Memory B cell (primary cell): ENCODE results near the gene IPO5.
"Not testable (repeated sequence)": the region's sequence is repeated elsewhere in the genome, so short reads cannot be mapped to it uniquely, and the experiment has no call there.

Experiments used
- ATAC-seq: fragments of 150-1000 bp; cut with Tn5 transposase; 2 replicates; pipeline ENCODE4 v1.10.0; 2021; ENCODE audit warnings: low read depth, mild to moderate bottlenecking, moderate library complexity
- DNase-seq, 2 donors: peaks; one replicate each; pipeline ENCODE4 v3.0.0; 2022; ENCODE audit warnings: low spot score in 2 of 2
- H3K27ac Mint-ChIP-seq: one replicate; pipeline ENCODE4 v1.8.0; 2022; ENCODE audit warnings: mild to moderate bottlenecking, moderate library complexity, mixed read lengths
- H3K27me3 Mint-ChIP-seq: one replicate; pipeline ENCODE4 v1.8.0; 2022; ENCODE audit warnings: mixed read lengths
- H3K36me3 Mint-ChIP-seq: one replicate; pipeline ENCODE4 v1.8.0; 2022; ENCODE audit warnings: mild to moderate bottlenecking, mixed read lengths
- H3K4me1 Mint-ChIP-seq: one replicate; pipeline ENCODE4 v1.8.0; 2022; ENCODE audit warnings: mixed read lengths
- H3K4me3 Mint-ChIP-seq: one replicate; pipeline ENCODE4 v1.8.0; 2022; ENCODE audit warnings: mild to moderate bottlenecking, moderate library complexity, mixed read lengths
- H3K9me3 Mint-ChIP-seq: one replicate; pipeline ENCODE4 v1.8.0; 2022; ENCODE audit warnings: mixed read lengths

Gene IPO5

DNA sequence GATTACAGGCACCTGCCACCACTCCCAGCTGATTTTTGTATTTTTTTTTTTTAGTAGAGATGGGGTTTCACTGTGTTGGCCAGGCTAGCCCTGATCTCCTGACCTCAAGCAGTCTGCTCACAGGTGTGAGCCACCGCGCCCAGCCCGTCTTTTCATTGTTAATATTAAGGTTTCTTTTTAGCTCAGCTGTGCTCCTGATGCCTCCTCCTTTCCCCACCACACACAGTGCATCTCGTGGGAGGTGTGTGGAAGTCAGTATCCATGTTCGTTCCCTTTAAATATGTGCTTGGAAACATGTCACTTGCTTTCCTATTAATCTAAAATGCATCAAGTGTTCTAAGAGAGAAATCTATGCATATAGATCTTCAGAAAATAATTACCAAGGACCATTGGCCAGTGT, 53.5 kb downstream of the IPO5 start:
- no peak for DNase-seq
- no peaks in the 10 kb centered on the region for H3K9me3 Mint-ChIP-seq
- H3K4me1 Mint-ChIP-seq, result no peaks in the 10 kb centered on the region
- H3K4me3 Mint-ChIP-seq, result no peak overlapping the region
- peaks cover 61% of the 10 kb centered on the region for H3K36me3 Mint-ChIP-seq
- ATAC-seq, result no peak
- H3K27me3 Mint-ChIP-seq, result no peaks in the 10 kb centered on the region
- H3K27ac Mint-ChIP-seq, result no peak overlapping the region

DNA sequence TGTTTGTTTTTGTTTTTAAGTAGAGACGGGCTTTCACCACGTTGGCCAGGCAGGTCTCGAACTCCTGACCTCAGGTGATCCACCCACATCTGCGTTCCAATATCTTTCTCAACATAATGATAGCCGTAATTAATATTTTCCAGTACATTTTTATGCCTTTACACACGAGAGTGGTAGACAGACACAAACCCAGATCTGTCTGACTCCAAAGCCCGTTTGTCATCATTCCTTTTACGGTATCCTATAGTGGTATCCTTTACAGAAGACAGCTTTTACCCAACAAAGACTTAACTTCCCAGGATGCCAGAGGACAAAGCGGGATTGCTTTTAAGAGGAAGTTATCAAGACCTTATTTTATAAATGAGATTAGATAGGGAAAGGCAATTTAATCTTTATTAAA, 59.8 kb downstream of the IPO5 start:
- no peaks in the 10 kb centered on the region for H3K9me3 Mint-ChIP-seq
- DNase-seq (no peak), ATAC-seq (no peak)
- no peak overlapping the region for H3K4me3 Mint-ChIP-seq
- peaks cover 52% of the 10 kb centered on the region for H3K36me3 Mint-ChIP-seq
- no peak overlapping the region for H3K27ac Mint-ChIP-seq
- H3K27me3 Mint-ChIP-seq, result no peaks in the 10 kb centered on the region
- peaks cover 3% of the 10 kb centered on the region for H3K4me1 Mint-ChIP-seq

DNA sequence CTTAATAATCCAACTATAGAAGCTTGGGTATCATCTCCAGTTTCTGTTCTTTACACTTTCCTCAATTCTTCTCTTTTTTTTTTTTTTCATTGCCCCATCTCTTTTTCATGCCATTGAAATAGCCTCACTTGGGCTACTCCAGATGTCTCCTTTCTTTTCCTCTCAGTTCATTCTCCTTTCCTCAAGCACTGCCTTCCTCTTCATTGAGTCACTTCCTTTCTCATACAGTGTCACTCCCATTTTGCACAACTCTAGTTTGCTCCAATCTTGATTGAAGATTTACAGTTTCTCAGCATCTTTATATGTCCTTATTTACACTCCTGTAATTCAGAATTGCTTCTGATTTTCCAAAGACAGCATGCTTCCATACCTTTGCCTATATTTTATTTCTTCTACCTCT, 61.3 kb downstream of the IPO5 start:
- ATAC-seq, result no peak
- no peak overlapping the region for H3K27ac Mint-ChIP-seq

DNA sequence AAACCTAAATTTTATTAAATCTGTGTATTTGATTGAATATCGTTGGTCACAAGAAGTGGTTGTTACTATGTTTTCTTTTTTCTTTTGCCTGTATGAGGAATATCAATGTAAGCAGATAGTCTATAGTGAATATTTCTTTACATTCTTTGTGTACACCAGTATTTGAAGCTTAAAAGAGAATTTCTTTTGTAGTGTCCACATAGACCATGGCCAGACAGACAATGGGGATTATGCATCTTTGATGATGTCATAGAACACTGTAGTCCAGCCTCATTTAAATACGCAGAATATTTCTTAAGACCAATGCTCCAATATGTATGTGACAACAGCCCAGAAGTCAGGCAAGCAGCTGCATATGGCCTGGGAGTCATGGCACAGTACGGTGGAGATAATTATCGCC, 64.8 kb downstream of the IPO5 start:
- ATAC-seq, result no peak
- Mint-ChIP-seq H3K4me3 (no peak overlapping the region), H3K27me3 (no peaks in the 10 kb centered on the region), H3K27ac (no peak overlapping the region), H3K36me3 (peaks cover 38% of the 10 kb centered on the region), H3K4me1 (peaks cover 3% of the 10 kb centered on the region), H3K9me3 (no peaks in the 10 kb centered on the region)
- no peak for DNase-seq

More for the DNA sequence above, 61.3 kb downstream of the IPO5 start:
- Mint-ChIP-seq H3K4me1 (peaks cover 3% of the 10 kb centered on the region), H3K27me3 (no peaks in the 10 kb centered on the region), H3K36me3 (peaks cover 48% of the 10 kb centered on the region), H3K9me3 (no peaks in the 10 kb centered on the region), H3K4me3 (no peak overlapping the region)
- no peak for DNase-seq

DNA sequence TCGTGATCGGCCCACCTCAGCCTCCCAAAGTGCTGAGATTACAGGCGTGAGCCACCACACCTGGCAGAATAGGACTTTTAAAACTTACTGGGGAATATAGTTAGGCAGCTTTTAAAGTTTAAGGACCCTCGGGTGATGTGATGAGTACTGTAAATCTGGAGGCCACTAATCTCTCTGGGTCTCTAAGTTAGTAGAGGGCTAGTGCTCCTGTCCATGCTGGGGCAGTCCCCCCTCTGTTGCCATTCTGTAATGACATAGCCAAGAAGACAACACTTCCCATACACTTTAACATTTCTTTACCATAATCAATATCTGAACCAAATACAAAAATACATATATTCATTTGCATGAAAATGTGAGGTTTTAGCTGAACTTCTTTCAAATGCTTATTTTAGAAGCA, 65.7 kb downstream of the IPO5 start:
- Mint-ChIP-seq H3K27ac (no peak overlapping the region), H3K27me3 (no peaks in the 10 kb centered on the region), H3K36me3 (peaks cover 38% of the 10 kb centered on the region), H3K4me1 (peaks cover 3% of the 10 kb centered on the region), H3K9me3 (no peaks in the 10 kb centered on the region), H3K4me3 (no peak overlapping the region)
- ATAC-seq (no peak), DNase-seq (no peak)

DNA sequence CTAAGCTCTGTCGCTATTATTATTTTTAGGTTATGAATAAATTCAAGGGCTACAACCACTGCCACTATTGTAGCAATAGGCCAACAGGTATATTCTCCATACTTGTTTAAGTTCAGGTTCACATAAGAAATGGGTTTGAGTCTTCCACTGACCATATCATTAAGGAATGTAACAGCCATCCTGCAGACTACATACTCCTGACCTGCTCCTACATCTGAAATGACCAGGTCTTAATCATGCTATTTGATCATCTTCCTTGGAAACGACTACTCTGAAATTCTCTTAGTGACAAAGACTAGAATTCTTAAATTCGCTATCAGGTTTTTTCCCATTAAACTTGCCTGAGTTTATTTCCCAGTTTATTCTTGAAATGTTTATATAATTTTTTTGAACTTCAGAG, 66.8 kb downstream of the IPO5 start:
- H3K9me3 Mint-ChIP-seq, result no peaks in the 10 kb centered on the region
- no peaks in the 10 kb centered on the region for H3K27me3 Mint-ChIP-seq
- H3K4me1 Mint-ChIP-seq, result no peaks in the 10 kb centered on the region
- DNase-seq (no peak), ATAC-seq (no peak)
- H3K27ac Mint-ChIP-seq, result no peak overlapping the region
- peaks cover 31% of the 10 kb centered on the region for H3K36me3 Mint-ChIP-seq
- no peak overlapping the region for H3K4me3 Mint-ChIP-seq

DNA sequence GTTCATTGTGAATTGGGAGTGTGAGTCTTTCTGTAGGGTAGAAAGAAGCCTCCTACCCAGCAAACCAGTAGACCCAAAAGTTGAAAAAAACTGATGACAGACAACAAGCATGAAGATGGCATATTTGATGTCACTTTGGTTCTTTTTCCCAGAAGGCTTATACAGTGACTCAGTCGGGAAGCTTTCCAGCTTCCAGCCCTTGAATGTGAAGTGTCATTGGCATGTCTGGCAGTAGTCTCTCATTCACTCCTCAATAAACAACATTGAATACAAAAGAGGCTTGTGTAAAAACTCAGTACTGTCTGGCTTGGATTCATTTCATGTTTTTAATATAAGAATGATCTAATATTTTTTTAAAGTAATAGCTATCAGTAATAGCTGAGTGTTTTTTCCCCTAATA, 68.7 kb downstream of the IPO5 start:
- Mint-ChIP-seq H3K9me3 (no peaks in the 10 kb centered on the region), H3K4me1 (no peaks in the 10 kb centered on the region), H3K36me3 (peaks cover 24% of the 10 kb centered on the region), H3K27me3 (no peaks in the 10 kb centered on the region), H3K4me3 (no peak overlapping the region), H3K27ac (no peak overlapping the region)
- no peak for DNase-seq
- ATAC-seq, result no peak

DNA sequence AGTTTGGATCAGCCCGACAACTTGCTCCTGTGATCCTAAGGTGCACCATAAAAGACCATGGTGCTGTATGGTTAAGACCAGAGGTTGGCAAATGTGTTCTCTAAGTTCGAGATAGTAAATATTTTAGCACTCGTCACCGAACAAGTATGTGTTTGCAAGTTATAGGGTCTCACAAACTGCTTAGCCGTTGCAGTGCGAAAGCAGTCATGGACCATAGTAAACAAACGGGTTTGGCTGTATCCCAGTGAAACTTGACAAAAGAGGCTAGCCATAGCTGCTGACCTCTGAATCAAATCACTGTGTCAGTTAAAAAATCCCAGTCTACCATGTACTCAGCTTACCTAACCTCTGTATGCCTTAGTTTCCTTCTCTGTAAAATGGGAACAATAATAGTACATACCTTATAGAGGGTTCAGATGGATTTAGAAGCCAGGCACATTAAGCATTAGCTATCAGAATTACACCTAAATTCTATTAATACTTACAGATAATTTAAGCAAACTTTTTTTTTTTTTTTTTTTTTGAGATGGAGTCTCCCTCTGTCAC, 72.1 kb downstream of the IPO5 start:
- Mint-ChIP-seq H3K27ac (no peak overlapping the region), H3K27me3 (no peaks in the 10 kb centered on the region), H3K4me1 (no peaks in the 10 kb centered on the region), H3K4me3 (no peak overlapping the region), H3K9me3 (no peaks in the 10 kb centered on the region), H3K36me3 (peaks cover 11% of the 10 kb centered on the region)
- ATAC-seq (no peak), DNase-seq (no peak)

DNA sequence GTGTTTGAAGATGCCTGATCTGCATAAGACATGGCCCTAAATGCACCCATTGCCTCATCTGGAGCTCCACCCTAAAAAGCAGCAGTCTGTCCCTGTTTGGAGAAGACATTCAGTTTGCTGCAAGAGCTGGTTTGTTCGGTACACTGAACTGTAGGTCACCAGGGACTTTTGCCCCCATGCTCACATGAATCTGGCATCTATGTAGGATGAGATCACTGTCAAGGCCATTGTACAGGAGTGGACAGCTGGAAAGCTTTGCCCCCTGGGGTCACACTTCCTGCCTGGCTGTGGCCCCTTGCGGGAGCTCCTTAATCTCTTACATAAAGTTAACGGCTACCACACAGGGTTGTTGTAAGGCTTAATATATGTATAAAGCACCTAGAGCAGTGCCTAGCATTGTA, 73.0 kb downstream of the IPO5 start:
- Mint-ChIP-seq H3K4me3 (no peak overlapping the region), H3K27ac (no peak overlapping the region), H3K27me3 (no peaks in the 10 kb centered on the region), H3K9me3 (no peaks in the 10 kb centered on the region), H3K4me1 (no peaks in the 10 kb centered on the region), H3K36me3 (peaks cover 7% of the 10 kb centered on the region)
- DNase-seq (no peak), ATAC-seq (no peak)

DNA sequence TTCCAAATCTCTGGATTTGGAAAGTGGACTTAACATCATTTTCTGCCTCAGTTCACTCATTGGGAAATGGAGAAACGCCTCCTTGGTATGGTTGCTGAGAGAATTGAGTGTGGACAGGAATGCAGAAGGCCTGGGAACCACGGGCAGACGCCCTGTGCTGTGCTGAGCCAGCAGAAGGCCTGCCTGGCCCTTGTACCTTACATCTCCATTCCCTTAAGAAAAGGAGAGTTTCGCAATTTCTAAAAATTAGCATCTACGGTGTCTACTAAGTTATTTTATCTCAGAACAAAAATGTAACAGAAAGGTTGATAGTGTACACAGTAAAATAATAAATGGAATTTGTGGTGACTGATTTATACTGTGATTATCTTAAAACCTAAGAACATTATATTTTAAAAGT, 78.7 kb downstream of the IPO5 start:
- Mint-ChIP-seq H3K36me3 (no peaks in the 10 kb centered on the region), H3K9me3 (no peaks in the 10 kb centered on the region), H3K4me3 (no peak overlapping the region), H3K27me3 (no peaks in the 10 kb centered on the region), H3K4me1 (no peaks in the 10 kb centered on the region), H3K27ac (no peak overlapping the region)
- DNase-seq (no peak), ATAC-seq (no peak)

DNA sequence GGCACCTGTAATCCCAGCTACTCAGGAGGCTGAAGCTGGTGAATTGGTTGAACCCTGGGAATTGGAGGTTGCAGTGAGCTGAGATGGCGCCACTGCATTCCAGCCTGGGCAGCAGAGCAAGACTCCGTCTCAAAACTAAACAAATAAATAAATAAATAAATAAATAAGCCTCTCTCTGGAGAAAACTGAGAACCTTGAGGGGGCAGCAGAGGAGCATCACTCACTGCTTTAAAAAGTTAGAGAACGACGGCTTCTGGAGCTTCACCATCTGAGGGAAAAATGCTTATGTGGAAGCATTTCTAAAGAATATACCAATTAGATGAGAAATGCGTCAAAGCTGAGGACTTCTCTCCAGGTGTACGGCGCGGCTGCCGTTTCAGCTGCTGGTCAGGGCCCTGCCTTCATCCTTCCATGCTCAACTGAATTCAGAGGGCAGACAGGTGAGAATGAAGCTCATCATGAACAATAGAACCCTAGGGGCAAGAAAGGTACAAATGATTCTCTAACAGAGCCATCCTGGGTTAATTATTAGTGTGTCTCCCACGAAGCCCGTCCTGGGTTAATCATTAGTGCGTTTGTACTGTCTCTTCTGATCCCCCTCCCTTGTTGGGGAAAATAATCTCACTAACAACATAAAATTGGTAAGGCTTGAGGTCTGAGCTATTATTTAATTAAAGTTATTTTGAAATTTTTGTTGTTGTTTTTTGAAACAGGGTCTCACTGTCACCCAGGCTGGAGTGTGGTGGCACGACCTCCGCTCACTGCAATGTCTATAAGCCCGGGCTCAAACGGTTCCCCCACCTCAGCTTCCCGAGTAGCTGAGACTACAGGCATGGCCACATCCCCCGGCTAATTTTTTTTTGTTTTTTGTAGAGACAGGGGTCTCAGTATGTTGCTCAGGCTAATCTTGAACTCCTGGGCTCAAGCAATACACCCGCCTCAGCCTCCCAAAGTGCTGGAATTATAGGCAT, 80.1 kb downstream of the IPO5 start:
- H3K4me1 Mint-ChIP-seq, result no peaks in the 10 kb centered on the region
- H3K27ac Mint-ChIP-seq, result no peak overlapping the region
- no peak for DNase-seq
- no peaks in the 10 kb centered on the region for H3K27me3 Mint-ChIP-seq
- ATAC-seq, result no peak
- no peaks in the 10 kb centered on the region for H3K36me3 Mint-ChIP-seq
- H3K4me3 Mint-ChIP-seq, result no peak overlapping the region
- H3K9me3 Mint-ChIP-seq, result no peaks in the 10 kb centered on the region

DNA sequence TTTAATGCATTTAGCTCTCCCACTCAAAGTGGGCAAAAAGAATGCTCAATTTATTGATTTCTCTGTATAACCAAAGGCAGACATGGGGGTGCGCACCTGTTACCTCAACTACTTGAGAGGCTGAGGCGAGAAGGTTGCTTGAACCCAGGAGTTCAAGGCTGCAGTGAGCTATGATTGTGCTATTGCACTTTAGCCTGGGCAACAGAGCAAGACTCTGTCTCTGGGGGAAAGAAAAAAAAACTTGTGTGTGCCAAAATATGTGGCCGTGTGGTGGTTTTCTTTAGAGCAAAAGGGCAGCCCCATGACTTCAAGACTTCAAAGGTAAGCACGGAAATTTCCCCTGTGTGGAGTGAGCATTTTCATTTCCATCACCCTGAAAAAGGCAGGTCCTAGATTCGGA, 81.9 kb downstream of the IPO5 start:
- Mint-ChIP-seq H3K9me3 (no peaks in the 10 kb centered on the region), H3K4me1 (no peaks in the 10 kb centered on the region), H3K27me3 (no peaks in the 10 kb centered on the region), H3K36me3 (no peaks in the 10 kb centered on the region), H3K4me3 (no peak overlapping the region), H3K27ac (no peak overlapping the region)
- ATAC-seq, result no peak
- DNase-seq, result no peak

DNA sequence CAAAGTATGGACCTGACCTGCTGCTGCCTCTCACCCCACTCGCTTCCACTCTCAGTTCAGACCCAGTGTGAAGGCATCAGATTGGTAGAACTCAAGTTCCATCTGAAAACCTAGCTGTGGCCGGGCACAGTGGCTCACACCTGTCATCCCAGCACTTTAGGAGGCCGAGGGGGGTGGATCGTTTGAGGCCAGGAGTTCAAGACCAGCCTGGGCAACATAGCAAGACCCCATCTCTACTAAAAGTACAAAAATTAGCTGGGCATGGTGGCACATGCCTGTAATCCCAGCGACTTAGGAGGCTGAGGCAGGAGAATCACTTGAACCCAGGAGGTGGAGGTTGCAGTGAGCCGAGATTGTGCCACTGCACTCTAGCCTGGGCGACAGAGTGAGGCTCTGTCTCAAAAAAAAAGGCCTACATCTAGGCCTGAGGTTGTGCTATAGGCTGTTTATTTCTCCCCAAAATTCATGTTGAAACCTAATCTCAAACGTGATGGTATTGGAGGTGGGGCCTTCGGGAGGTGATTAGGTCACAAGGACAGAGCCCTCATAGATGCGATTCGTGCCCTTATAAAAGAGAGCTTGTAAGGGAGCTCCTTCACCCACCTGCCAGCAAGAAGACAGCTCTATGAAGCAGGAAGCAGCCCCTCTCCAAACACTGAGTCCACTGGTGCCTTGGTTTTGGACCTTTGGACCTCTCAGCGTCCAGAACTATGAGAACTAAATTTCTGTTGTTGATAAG, 83.3 kb downstream of the IPO5 start:
- H3K9me3 Mint-ChIP-seq, H3K36me3 Mint-ChIP-seq, ATAC-seq, H3K27me3 Mint-ChIP-seq, H3K27ac Mint-ChIP-seq, H3K4me3 Mint-ChIP-seq, DNase-seq, H3K4me1 Mint-ChIP-seq: not testable (repeated sequence)

DNA sequence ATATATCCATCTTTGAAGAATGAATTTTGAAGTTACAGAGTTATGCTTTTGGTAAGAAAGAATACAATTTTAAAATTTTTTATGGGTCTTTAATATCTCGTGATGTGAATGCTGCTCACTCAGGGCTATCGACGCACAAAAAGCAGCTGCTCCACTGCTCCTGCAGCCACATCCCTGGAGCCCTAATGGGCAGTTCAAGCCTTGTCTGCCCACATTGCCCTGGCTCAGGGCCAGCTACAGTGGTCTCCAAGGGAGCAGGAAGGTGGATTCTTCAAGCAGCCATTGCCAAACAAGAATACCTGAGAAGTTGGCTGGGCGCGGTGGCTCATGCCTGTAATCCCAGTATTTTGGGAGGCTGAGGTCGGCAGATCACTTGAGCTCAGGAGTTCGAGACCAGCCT, 85.8 kb downstream of the IPO5 start:
- H3K27ac Mint-ChIP-seq, result no peak overlapping the region
- no peaks in the 10 kb centered on the region for H3K27me3 Mint-ChIP-seq
- no peaks in the 10 kb centered on the region for H3K9me3 Mint-ChIP-seq
- no peak overlapping the region for H3K4me3 Mint-ChIP-seq
- ATAC-seq (no peak), DNase-seq (no peak)
- H3K4me1 Mint-ChIP-seq, result peaks cover 2% of the 10 kb centered on the region
- no peaks in the 10 kb centered on the region for H3K36me3 Mint-ChIP-seq
